Tongue (tissue), 2 donors: ENCODE results near the gene TYW5. TPM values are rescaled to one million over a fixed set of nuclear protein-coding genes. Genes with fewer than 3 reads are reported as not detected.

Experiments
- DNase-seq: peaks from one replicate; pipeline ENCODE4 v3.0.0-alpha.2; 2015
- total RNA-seq: library from RNA; depleted of rRNA; stranded (reverse); fragments of >200 nt; gene quantifications from one replicate; pipeline ENCODE4 v1.2.3, GENCODE V29; 2014

TYW5 gene
- total RNA-seq, 1 donor from 2014 or later, result 13.0 TPM

- peak; percentile 71 for DNase-seq
Observed at GRCh38 chr2:199973703-199974102, 18.4 kb upstream of the TYW5 start.

DNA sequence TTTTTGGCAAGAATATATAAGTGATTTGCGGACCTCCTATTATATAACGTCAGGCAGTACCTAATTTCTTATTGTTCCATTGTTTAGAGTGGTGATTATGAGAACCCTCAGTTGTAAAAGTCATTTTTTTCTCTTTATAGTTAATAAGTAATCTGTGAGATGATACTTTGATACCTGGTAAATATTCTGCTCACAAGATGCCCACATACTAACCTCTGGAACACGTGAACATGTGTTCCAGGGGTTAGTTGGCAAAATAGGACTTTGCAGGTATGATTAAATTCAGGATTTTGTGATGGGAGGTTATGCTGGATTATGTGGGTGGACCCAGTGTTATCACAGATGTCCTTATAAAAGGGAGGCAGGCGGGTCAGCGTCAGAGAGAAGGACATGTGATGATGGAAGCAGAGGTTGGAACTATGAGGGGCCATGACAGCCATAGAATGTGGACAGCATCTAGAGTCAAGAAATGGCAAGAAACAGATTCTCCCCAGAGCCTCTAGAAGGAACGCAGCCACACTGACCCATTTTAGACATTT lies 16.9 kb upstream of the TYW5 start:
- no peak for DNase-seq

GRCh38 chr2:199968126-199968525 lies 12.8 kb upstream of the TYW5 start:
- DNase-seq, result no peak

- no peak for DNase-seq
Observed at GRCh38 chr2:199966976-199967375, 11.7 kb upstream of the TYW5 start.

DNA sequence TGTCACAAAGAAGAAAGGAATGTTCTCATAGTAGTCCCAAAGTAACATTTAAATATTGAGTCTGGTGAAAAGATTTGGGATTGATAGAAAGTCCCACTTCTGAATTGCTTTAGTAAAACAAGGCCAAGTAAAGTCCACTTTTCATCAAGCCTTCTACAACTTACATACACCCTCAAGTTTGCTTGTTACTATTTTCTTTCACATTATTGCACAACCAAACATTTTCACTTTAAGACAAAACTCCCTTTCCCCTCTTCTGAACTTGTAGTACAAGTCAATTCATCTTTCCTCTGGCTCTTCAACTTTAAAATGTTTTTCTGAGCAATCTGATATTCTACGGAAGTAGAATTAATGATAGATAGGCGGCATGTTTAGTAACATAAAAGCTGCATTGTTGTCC lies 11.1 kb upstream of the TYW5 start:
- DNase-seq, result no peak

DNA sequence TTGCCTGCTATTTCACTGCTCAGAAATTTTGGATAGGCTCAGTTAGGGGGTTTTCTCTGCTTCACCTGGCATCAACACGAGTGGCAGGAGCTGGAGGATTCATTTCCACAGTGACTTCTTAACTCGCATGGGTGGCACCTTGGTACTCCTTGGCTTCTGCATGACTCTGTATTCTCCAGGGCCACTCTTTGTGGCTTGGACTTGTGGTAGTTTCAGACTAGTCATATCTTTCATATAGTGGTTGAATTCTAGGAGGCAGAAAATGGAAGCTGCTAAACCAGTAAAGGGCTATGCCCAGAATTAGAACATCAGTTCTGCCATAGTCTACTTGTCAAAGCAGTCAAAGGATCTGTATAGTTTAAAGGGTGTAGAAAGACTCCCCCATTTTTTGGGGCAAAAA lies 6.9 kb upstream of the TYW5 start:
- no peak for DNase-seq

DNA sequence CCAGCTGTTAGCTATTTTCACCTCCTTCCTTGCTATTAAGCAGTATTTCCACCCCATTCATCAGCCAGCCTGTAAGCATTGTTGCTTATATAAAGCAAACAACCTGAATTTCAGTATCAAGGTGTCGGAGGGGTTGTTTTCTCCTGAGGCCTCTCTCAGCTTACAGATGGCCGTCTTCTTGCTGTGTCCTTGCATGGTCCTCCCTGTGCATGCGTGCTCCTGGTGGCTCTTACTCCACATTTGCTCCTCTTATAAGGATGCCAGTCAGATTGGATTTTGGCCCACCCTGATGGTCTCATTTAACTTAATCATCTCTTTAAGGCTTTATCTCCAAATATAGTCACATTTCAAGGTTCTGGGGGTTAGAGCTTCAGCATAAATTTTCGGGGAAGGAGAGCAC lies 2.7 kb upstream of the TYW5 start:
- no peak for DNase-seq

DNA sequence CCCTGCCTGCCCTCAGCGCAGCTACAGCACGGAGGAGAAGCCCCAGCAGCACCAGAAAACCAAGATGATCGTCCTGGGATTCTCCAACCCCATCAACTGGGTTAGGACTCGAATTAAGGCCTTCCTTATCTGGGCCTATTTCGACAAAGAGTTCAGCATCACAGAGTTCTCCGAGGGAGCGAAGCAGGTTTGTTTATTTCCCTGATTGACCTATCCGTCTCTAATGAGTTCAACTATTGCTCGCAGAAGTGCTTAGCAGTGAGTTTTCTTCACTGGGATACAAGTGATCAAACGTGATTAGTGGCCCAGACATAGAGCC lies 730 bp upstream of the TYW5 start:
- no peak for DNase-seq

GRCh38 chr2:199955007-199955338 lies 318 bp downstream of the TYW5 start:
- no peak for DNase-seq

DNA sequence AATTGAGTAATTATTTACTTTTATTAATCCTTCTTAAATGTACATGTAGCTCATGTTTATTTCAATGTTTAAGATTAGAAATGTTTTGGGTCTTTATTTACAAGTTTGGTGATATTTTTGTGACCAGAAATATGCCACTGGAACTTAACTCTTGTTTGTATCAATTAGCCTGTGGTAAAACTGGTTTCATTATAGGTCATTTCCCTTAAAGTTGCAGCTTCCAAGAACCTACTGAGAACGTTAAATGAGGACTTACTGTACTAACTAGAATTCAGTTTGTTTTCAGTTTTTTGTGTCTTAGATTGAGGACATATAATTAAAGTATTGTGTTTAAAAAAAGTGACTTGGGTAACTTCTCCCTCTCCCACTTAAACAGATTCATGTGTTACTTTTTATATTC lies 4.3 kb downstream of the TYW5 start:
- no peak for DNase-seq

GRCh38 chr2:199950396-199950795 lies 4.9 kb downstream of the TYW5 start:
- no peak for DNase-seq

DNA sequence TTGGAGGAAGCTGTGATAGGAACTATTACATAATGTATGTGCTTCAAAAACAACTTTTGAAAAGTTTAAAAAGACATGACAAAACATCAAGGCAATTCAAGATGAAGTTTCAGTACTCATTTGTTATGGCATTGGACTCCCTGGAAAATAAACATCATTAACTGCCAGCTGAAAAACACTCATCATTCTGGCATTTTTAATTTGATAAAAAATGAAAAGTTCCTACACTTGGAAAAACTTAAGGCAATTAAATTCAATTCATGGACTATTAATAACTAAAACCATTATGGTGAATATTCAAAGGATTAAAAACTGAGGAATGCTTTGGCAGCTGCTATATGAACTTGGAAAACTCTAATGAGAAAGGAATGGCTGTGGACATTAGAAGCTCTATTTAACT lies 8.5 kb downstream of the TYW5 start:
- DNase-seq, result no peak

- no peak for DNase-seq
Observed at GRCh38 chr2:199946196-199946595, 9.1 kb downstream of the TYW5 start.

DNA sequence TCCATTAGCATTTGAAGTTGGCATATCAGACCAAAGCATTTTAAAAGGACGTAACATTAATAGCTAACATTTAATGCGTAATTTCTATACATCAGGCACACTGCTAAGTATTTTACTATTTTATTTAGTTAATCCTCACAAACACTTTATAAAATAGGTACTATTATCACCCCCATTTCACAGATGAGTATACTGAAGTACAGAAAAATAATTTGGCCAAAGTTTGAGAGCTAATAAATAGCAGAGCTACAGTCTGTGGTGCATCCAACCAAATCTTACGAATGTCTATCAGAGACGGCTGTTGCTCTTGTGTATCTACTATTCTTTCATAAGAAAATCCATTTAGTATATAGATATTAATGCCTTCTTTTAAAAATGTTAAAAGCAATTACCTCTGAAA lies 11.9 kb downstream of the TYW5 start:
- no peak for DNase-seq

DNA sequence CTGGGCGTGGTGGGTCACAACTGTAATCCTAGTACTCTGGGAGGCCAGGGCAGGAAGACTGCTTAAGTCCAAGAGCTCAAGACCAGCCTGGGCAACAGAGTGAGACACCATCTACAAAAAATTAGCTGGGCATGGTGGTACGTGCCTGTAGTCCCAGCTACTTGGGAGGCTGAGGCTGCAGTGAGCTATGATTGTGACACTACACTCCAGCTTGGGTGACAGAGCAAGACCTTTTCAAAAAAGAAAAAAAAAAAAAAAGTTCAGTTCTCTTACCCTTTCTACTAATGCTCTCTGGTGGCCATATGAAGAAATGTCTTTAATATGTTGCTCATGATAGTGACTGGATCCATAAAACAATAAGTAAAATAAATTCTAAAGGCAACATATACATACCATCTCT lies 14.9 kb downstream of the TYW5 start:
- DNase-seq, result no peak

DNA sequence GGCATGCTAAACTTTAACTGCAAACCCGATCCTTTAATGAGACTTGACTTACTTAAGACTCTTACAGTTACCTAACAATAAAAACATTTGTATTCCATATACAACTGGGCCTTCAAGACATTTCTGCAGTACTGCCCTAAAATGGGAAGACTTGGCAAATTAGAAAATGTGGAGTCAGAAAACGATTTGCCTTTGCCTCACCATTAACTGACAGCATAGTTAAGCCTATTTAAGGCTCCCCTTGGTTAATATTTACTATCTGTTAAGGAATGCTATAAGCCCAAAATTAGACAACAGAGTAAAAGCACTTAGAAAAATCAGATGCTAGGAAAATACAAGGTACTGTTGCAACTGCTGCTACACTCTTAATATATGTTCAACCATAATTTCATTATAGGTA lies 18.7 kb downstream of the TYW5 start:
- no peak for DNase-seq

DNA sequence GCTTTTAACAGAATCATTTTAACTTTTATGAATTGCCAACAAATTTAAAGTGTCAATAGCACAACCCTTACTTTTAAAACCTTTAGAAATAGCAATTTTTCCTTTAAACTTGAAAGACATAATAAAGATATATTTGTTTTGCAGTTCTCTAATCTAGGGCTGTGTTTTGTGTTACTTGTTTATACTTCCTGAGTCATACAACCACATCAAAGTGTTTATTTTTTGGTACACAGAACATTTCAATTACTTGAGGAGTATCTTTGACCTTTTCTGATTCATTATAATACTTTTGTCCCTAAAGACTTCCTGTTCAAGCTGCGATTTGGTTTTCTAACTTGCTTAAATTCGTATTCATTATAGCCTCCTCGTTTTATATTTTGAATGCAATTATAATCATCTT lies 21.8 kb downstream of the TYW5 start:
- no peak for DNase-seq

DNA sequence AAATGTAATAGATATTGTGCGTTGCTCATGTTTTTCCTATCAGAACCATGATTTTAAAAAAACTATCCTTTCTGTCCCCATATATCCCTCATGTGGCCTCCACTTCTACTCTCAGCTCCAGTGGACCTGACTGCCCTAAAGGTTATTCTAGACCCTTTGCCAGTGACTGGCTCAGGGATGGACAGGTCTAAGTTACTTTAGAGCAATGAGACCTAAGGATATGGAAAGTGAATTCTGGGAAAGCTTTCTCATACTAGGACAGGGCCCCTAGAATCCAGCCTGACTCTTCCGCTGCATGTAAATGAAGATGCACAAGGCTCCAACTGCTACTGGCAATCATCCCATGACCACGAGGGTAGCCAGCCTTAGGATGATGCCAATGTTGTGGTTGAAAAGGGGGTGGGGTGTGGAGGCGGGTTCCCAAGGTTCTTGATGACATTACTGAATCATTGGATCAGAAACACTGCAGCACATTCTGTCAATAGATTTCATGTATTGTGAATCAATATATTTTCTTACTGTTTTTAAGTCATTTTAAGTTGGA lies 22.9 kb downstream of the TYW5 start:
- no peak for DNase-seq

- no peak for DNase-seq
Observed at GRCh38 chr2:199929262-199929661, 26.0 kb downstream of the TYW5 start.

DNA sequence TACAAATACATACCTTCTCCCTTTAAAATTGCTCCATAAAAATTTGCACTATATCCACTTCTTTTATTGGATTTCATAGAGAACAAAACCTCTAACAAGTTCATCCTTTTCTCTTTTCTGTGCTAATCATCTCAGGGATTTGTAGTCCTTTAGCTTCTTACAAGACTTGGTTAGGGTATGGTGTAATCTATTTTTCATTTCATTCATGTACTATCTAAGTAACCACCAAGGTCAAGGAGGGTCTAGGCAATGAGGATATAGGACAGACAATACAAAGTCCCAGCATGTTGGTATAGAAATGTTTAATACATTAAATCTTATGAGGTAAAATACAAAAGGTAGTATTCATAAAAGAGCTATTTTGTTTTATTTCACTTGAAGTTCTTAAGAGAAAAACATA lies 26.7 kb downstream of the TYW5 start:
- no peak for DNase-seq

- DNase-seq, result no peak
Observed at GRCh38 chr2:199928226-199928625, 27.1 kb downstream of the TYW5 start.

DNA sequence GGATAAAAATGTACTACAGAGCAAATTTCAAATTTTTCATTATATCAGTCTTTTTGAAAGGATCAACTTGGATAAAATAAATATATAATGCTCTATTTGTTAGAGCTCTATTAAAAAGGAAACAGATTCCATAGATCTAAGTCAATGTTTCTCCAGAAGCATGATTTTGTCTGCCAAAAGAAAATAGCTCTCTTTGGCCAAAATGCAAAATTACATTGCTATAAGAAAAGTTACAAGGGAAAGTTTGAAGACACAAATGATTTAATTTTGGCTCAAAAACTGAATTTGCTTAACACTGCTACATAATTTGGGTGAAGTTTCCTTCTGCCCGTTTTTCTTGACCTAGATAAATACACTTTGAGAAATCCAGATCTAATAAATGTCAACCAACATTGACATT lies 28.5 kb downstream of the TYW5 start:
- peak; percentile 10 for DNase-seq

- DNase-seq, result no peak
Observed at GRCh38 chr2:199923924-199924323, 31.4 kb downstream of the TYW5 start.

DNA sequence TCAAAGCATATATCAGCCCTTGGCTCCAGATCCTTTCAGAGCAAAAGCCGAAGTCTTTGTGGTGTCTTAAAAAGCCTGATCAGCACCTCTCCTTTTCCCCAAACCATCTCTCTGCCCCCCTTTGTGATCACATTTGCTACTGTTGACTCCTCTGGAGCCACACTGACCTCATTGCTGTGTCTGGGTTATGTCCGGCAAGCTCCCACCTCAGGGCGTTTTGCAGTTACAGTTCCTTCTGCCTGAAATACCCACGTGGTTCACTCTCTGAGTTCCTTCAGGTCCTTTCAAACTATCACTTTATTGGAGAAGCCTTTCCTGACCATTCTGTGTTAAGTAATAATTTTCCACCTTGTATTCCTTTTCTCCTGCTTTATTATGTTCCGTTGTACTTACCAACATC lies 32.4 kb downstream of the TYW5 start:
- no peak for DNase-seq

DNA sequence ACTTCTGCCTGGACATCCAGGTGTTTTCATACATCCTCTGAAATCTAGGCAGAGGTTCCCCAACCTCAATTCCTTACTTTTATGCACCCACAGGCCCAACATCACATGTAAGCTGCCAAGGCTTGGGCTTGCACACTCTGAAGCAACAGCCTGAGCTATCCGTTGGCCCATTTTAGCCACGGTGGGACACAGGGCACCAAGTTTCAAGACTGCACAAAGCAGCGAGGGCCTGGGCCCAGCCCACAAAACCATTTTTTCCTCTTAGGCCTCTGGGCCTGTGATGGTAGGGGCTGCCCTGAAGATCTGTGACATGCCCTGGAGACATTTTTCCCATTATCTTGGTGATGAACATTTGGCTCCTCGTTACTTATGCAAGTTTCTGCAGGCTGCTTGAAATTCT lies 38.3 kb downstream of the TYW5 start:
- no peak for DNase-seq
